GM10847 (cell line): ENCODE measurements around the gene C1QTNF12.

Experiments used
- POLR2A ChIP-seq: IDR thresholded peaks from 2 replicates; pipeline ENCODE4 v1.6.1; 2011; ENCODE audit not compliant: insufficient read length; ENCODE audit errors: extremely low read depth

Gene C1QTNF12

DNA sequence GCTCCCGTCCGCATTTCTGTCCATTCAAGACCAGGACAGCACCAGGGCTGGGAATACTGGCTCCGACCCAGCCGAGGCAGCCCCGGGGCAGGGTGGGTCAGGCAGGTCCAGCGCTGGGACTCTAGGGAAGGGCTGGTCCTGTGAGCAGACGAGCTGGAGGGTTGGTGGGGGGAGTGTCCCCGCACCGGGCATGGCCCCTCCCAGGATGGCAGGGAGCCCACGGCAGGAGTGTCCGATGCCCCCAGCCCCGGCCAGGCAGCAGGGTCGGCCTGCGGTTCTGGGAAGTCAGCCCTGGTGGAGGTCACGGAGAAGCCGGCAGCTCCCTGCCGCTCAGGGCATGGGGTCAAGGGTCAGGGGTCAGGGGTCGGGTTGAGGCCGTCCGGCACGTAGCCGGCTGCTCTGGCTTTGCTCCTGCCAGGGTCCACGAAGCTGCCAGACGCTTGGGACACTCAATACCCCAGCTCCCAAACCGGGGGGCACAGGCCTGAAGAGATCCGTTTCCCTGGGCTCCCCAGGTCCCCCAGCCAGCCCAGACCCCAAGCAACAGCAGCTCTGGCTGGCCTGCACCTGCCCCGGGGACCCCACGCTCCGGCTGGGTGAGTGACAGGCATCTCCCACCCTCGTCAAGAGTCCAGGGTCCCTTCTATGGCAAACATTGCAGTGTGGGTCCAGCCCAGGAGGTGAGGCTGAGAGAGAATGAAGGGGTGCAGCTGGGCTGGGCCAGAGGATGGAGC, 6.7 kb downstream of the C1QTNF12 start:
- no peak for TF ChIP-seq POLR2A

DNA sequence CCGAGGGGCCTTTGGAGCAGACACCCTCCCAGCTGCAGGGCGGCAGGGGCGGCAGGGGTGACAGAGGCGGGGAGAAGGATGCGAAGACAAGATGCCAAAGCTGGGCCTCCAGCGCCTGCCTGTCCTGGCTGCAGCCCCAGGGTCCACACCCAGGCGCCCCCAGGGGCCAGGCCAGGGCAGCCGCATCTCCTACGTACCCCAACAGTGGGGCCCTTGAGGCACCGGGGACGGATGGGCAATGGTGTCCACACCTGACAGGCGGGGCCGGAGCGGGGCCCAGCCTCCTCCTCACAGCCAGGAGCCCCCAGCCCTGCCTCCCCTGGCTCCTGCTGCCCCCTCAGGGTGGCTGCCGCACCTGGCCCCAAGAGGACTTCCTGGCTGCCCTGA, 7.3 kb downstream of the C1QTNF12 start:
- TF ChIP-seq POLR2A = no peak

DNA sequence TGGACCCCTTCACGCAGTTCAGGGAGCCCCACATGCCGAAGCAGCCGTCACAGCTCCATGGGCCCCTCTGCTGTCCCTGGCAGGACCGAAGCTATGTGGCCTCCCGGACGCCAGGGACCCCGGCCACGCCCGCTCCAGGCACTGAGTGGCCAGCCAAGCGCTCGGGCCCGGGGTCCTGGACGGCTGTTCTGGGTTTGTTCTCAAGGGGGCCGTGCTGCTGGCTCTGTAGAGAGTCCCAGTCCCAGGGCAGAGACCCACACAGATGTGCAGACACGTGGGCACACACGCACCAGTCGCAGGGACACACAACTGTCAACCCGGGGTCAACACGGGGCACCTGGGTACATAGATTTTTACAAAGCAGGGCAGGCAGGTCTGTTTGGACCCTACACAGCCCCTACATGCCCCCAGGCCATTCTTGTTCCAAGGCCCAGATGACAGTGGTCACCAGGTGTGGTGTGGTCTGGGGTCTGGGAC, 7.8 kb downstream of the C1QTNF12 start:
- no peak for TF ChIP-seq POLR2A

DNA sequence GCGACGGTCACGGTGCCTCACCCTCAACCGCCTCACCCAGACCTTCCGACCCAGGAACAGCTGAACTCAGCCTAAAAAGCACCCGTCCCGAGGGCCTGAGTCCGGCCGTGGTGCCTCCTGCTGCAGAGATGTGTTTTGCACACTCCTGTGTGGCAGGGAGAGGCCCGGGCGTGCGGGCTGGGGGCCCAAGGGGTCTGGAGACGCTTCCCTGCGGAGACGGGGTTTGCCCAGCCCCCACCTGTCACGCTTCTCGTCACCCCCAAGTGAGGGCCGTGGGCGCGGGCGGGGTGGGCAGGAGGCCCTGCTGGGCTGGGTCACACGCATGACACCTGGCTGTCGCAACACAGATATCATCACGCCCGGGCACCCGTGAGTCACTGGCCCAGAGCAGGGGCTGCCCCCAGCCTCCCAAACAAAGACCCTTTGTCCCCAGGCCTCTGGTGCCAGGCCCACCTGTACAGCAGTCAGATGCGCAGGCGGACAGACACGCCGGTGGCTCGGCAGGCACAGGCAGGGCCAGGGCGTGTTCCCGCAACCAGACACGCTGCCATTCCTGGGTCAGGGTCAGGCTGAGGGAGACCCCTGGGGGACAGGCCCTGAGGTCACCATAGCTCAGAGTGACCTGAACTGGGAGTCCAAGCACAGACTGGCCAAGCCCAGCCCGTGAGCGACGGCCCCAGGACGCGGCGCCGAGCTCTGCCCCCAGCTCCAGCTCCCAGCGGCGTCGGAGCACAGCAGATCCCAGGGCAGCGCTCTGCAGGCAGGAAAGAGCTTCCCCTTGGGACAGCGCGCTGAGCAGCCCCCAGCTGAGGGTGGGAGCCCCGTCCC, 8.4 kb downstream of the C1QTNF12 start:
- no peak for TF ChIP-seq POLR2A

DNA sequence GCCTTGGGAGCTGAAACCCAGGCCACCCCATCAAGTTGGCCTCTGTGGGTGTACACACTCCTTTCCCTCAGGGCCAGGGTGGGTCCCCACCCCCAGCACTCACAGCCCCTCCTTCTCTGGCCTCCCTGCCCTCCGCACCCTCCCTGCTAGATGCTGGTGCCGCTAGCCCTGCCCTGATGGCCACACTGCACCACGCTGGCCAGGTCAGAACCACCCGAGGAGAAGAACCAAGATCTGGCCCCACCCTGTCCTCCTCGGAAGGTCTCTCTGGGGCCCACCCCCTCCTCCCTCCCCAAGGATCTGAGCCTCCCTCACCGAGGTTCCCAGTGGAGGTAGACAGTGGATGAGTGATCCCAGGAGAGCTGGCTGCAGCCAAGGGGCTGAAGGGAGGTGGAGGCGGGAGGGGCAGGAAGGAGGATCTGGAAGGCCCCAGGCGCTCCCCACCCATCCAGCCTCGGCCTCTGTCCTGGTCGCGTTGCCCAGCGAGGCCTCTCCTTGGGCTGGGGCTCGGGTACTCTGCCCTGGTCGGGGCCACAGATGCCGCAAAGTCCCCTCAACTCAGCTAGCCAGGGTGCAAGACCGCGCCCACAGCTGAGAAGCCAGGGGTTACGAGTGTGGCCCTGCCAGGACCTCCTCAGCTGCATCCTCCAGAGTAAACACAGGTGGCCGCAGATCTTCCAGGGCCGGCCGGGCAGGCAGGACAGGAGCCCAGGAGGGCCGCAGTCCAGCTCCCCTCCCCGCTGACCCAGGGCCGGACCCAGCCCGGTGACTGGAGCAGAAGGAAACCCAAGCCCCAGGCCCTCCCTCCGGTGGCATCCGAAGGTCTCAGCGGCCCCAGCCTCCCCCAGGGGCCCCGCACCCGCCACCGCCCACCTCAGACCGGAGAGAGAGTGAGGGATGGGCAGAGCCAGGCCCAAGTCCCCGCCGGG, 9.3 kb downstream of the C1QTNF12 start:
- TF ChIP-seq POLR2A = no peak

DNA sequence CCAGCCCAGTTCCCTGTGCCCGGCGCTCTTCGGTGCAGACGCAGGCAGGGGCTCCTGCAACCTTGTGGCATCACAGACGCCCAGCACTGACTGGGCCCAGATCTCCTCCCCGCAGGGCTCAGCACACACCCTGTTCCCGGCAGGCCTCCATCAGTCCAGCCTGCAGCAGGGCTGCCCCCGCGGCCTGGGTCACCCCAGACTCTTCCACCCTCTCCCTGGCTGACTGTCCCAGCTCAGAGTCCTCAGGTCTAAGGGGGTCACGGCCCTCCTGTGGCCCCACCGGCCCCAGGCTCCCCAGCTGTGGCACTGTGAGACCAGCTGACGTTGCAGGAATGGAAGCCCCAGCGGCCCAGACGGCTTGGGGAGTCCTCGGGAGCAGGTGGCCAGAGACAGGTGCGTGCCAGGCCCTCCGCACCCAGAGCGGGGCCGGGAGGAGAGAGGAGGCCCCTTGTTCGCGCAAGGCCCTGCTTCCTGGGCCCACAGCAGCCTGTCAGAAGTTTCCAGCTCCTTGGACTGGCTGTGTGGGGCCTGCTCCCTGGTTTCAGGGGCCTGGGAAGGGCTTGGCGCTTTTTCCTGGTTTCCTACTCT, 10.3 kb downstream of the C1QTNF12 start:
- TF ChIP-seq POLR2A = no peak

DNA sequence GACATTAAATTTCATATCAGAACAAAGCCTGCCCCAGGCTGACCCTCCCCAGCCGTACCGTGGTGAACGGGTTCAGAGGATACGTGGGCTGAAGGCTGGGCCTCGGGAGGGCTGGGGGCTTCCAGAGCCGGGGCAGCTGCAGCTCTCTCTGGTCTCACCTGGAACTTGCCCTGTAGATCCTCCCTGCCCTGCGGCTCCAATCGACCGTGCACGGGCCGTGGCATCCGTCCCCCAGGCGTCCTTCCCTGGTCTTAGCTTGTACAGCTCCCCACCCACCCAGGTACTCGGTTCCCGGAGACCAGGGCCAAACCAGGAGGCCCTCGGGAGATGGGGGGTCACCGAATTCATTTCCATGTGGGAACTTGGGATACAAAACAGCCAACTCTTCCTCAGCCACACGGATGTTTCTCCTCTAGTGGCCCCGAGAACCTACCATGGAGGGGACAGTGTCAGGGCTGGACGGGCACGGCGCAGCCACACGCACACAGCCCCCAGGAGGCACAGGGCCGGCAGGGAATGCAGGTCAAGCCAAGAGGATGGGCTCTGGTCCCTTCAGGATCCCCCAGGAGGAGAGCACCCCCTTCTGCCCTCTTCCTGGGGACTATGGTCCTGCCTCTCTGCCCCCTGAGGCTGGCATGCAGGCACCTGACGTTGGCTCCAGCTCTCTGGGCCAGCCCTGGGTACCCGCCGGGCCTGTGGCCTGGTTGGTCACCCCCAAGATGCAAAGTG, 11.3 kb downstream of the C1QTNF12 start:
- TF ChIP-seq POLR2A = no peak

DNA sequence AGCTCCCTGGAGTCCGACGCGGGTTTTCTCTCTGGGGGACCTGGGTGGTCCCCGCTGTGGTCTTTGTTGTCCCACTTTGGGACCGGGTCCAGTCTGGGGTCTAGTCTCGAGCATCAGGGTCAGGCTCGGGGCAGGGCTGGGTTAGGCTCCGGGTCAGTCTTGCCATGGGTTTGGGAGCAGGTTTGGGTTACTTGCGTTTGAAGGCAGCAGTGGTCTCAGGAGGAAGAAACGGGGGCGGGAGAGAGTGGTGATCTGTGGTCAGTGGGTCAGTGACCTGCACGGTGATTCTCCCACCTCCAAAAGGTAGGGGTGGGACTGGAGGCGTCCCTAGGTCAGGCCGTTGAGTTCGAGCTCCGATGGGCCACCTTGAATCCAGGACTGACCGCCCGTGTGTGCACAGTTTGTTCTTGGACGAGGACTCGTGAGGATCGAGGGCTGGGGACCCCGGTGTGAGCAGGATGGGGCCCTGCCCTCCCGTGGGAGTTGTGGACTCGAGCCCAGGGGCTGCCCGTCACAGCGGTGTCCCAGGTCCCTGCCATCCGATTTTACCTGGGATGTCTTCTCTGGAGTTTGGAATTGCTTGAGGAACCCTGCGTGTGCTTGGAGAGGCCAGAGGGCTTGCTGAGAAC, 12.2 kb downstream of the C1QTNF12 start:
- no peak for TF ChIP-seq POLR2A

DNA sequence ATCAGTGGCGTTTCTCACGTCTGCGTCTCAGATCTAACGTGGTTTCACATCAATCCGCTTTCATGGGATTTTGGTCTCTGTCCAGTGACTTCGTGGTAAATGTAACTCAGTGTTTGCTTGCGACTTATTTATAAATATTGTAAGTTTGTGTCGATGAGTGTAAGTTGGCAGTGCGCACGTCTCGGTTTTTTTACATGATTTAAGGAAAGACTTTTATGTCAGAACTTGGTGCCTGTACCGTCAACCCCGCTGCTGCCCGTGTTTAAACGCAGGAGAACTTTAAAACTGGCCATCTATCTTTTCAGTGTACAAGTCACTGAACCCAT, 13.0 kb downstream of the C1QTNF12 start:
- no peak for TF ChIP-seq POLR2A

DNA sequence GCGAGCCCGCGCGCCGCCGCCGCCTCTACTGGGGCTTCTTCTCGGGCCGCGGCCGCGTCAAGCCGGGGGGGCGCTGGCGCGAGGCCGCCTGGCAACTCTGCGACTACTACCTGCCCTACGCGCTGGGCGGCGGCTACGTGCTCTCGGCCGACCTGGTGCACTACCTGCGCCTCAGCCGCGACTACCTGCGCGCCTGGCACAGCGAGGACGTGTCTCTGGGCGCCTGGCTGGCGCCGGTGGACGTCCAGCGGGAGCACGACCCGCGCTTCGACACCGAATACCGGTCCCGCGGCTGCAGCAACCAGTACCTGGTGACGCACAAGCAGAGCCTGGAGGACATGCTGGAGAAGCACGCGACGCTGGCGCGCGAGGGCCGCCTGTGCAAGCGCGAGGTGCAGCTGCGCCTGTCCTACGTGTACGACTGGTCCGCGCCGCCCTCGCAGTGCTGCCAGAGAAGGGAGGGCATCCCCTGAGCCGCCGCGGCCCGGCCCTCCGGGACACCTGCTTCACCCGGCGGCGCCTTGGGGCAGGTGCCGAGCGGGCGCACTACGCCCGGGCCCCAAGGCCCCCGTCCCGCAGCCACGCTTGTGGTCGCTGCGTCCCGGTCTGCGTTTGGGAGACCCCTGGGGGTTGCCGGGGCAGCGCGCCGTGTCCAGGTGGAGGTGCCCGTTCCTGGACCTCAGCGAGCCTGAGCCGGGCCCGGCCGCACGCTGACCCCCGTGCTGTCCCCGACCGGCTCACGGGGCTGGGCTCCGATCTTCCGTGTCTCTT, 13.5 kb downstream of the C1QTNF12 start:
- TF ChIP-seq POLR2A = no peak

DNA sequence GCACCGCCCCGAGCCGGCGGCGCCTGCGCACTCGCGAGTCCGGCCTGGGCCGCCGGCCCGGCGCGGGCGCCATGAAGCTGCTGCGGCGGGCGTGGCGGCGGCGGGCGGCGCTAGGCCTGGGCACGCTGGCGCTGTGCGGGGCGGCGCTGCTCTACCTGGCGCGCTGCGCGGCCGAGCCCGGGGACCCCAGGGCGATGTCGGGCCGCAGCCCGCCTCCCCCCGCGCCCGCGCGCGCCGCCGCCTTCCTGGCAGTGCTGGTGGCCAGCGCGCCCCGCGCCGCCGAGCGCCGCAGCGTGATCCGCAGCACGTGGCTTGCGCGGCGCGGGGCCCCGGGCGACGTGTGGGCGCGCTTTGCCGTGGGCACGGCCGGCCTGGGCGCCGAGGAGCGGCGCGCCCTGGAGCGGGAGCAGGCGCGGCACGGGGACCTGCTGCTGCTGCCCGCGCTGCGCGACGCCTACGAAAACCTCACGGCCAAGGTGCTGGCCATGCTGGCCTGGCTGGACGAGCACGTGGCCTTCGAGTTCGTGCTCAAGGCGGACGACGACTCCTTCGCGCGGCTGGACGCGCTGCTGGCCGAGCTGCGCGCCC, 14.2 kb downstream of the C1QTNF12 start, which contains the start of gene B3GALT6:
Gene B3GALT6, plus strand, starts transcription at position 30 of the 588 bp plus-strand sequence. Its CDS starts 42 bp downstream, at position 72.
- TF ChIP-seq POLR2A = peak; percentile 36

DNA sequence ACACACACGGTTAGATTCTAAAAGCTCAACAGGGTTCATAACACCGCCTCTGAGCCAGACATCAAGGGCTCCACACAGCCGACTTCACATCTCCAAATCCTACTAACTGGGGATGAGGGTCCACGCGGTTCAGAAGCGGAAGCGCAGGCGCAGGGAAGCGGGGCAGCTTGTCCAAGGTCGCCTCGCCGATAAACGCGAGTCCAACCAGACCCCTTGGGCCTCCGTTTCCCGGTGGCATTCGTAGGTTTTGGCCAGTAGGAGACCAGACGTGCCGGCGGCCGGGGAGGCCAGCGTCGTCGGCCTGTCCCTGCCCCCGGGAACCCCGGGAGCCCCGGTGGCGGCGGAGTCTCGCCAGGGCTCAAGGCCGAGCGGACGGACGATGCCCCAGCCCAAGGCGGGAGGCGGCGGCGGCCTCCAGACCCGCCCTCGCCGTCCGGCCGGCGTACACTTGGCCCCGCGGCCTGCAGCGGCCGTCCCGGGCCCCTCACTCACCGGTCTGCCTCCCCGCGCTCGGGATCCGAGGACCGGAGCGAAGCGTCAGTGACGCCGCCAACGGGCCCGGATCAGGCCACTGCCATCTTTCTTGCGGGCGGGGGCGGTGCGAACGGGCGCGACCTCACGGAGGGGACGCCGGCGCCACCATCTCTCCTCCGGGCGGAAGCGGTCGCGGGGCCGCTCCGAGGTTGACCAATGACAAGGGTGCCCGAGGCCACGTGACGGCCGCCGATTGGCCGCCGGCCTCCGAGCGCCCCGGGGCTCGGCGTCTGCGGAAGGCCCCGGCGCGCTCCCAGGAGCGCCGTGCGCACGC, 14.9 kb downstream of the C1QTNF12 start, which contains the start of gene SDF4:
Gene SDF4, minus strand, starts transcription at position 602 of the 808 bp plus-strand sequence. CDS start 3,229 bp downstream, outside the sequence.
- peak; percentile 94 for TF ChIP-seq POLR2A
